Measurements from ENCODE around the gene ITGB5. TPM values are rescaled to one million over a fixed set of nuclear protein-coding genes. Genes with fewer than 3 reads are reported as not detected.

ITGB5 gene
- polyA plus RNA-seq, 2 of the 4 experiments (the other 2 are of a cell fraction): 201 to 260 TPM

DNA sequence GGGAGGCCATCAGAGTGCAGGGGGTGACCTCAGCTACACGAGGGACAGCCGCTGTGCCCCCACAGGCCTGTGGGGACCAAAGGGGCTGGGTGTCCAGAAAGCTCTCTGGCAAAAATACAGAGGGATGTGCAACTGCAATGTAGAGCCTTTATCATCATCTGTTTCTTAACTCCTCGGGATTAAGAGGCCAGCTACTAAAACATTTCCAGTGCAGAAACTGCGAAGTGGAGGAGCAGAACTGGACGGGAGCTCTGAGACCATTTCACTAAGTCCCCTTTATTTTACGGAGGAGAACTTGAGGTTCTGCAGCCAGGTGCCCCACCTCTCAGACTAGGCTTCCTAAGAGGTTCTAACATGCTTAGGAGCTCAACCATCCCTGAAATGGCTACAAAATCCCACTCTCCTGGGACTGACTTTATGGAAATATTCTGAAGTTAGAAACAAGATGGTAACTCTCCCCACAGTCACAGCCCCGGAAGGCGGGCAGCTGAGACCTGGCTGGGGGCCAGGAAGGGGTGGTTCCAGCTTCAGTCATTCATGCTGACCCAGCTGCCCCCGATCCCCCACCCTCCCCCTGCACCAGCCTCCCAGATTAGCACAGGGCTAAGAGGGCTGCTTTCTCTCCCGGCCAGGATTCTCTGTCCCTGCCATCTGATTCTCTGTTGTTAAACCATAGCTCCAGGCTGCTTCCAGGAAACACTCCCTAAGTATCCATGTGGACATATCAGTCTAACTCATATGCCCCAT is 116.7 kb downstream of the ITGB5 start:
- CTCF ChIA-PET: interaction anchor here (1.3 to 15.7 kb wide), 8 partner anchors 9 to 210 kb away, joined by 3 to 352 read pairs (median 6); no protein-coding TSS in a partner anchor
- no peak for FAIRE-seq

DNA sequence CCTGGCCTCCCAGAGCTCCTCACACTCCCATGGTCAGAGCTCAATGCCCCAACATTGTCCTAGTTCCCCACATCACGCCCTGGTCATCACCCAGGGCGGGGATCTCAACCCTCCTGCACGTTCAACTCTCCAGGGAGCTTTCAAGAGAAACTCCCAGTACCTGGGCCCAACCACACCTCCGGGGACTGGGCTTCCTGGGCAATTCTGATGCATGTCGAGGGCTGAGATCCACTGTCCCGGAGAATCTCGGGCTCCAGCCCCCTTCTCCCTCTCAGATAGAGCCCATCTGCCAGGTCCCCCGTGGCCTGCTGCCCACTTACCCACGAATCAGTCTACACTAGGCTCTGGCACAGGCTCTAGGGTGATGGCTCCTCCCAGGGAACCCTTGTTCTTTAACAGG is 117.7 kb downstream of the ITGB5 start:
- DNase-seq (ENCODE audit: low read depth in 1 of 2, low spot score in 1 of 2) (no peak), FAIRE-seq (no peak), ATAC-seq (no peak; a peak in 1 of 6 replicates)
- Histone ChIP-seq H3K27ac (peak overlapping the region; percentile 34 to 82; a peak in 5 of 6 replicates), H3K9me3 (no peaks in the 10 kb centered on the region), H3K4me2 (no peak overlapping the region), H3K4me3 (no peak overlapping the region), H3K4me1 (peaks cover 57% of the 10 kb centered on the region)
- 91% methylated on average over 9 of the region's 9 CpGs for WGBS (ENCODE audit: missing lambda C conversion rate)
- CTCF ChIA-PET: interaction anchor here (1.1 to 15.7 kb wide), 9 partner anchors 8 to 135 kb away, joined by 3 to 352 read pairs (median 5); no protein-coding TSS in a partner anchor
- POLR2A ChIA-PET: no interaction called here
- TF ChIP-seq EP300 (IDR thresholded peaks at IDR 0.05) (no peak), RNF2 (IDR thresholded peaks at IDR 0.05; ENCODE audit: borderline replicate concordance, low read depth) (no peak), TFCP2L1 (CRISPR knock-in tag; IDR thresholded peaks at IDR 0.05) (no peak)
- TF ChIP-seq, protein P1, sequence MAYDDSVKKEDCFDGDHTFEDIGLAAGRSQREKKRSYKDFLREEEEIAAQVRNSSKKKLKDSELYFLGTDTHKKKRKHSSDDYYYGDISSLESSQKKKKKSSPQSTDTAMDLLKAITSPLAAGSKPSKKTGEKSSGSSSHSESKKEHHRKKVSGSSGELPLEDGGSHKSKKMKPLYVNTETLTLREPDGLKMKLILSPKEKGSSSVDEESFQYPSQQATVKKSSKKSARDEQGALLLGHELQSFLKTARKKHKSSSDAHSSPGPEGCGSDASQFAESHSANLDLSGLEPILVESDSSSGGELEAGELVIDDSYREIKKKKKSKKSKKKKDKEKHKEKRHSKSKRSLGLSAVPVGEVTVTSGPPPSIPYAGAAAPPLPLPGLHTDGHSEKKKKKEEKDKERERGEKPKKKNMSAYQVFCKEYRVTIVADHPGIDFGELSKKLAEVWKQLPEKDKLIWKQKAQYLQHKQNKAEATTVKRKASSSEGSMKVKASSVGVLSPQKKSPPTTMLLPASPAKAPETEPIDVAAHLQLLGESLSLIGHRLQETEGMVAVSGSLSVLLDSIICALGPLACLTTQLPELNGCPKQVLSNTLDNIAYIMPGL (CRISPR knock-in tag; IDR thresholded peaks at IDR 0.05; ENCODE audit: borderline replicate concordance): no peak

More for the DNA sequence above, 116.7 kb downstream of the ITGB5 start:
- H3K4me2 ChIP-seq: no peak overlapping the region
- H3K9me3 ChIP-seq: no peaks in the 10 kb centered on the region
- 80% methylated on average over 9 of the region's 10 CpGs for WGBS (ENCODE audit: missing lambda C conversion rate)
- H3K27ac ChIP-seq: peak overlapping the region; percentile 66 to 82
- DNase-seq (ENCODE audit: low read depth in 1 of 2, low spot score in 1 of 2): no peak
- no peak overlapping the region for H3K4me3 ChIP-seq
- ATAC-seq: no peak
- peaks cover 67% of the 10 kb centered on the region for H3K4me1 ChIP-seq
- no peak for TF ChIP-seq JUN (IDR thresholded peaks at IDR 0.05)
- TF ChIP-seq HEYL (CRISPR knock-in tag; IDR thresholded peaks at IDR 0.05): no peak
- no peak for TF ChIP-seq BHLHE40 (IDR thresholded peaks at IDR 0.05; ENCODE audit: low read depth, low read length)
- no peak for TF ChIP-seq KDM5A (IDR thresholded peaks at IDR 0.05)
- TF ChIP-seq EHMT2 (IDR thresholded peaks at IDR 0.05; ENCODE audit: low read depth): no peak
- POLR2A ChIA-PET: interaction anchor here (0.9 kb wide), 1 partner anchor 116 kb away, joined by 3 read pairs; no protein-coding TSS in a partner anchor

DNA sequence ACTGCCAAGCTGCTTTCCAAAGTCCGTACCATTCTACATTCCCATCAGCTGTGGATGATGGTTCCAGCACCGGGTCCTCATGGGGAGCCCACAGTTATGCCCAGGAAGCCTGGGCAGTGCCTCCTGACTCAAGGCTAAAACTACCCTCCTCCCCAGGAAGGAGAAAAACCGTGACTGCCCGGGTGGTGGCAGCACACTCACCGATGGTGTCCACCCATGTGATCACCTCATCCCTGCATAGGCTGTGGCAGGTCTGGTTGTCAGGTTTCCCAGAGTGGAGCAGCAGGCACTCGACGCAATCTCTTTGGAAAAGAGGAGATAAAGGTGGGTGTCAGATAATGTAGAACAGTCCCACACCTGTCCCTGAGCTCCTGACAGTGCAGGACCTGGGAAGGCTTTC is 118.4 kb downstream of the ITGB5 start:
- peak; percentile 61 to 90 for DNase-seq (ENCODE audit: low read depth in 1 of 2, low spot score in 1 of 2)
- Histone ChIP-seq H3K9me3 (no peaks in the 10 kb centered on the region), H3K4me3 (no peak overlapping the region), H3K4me1 (peaks cover 50% of the 10 kb centered on the region), H3K27ac (peak overlapping the region; percentile 34 to 82; a peak in 4 of 6 replicates), H3K4me2 (no peak overlapping the region)
- ChIA-PET POLR2A (no interaction called here), CTCF (interaction anchor here (1.1 to 15.7 kb wide), 10 partner anchors 7 to 136 kb away, joined by 3 to 352 read pairs (median 5); no protein-coding TSS in a partner anchor)
- WGBS (ENCODE audit: missing lambda C conversion rate): 44% methylated on average over 7 of the region's 7 CpGs
- ATAC-seq: peak; percentile 84 to 86
- TF ChIP-seq, protein P2, sequence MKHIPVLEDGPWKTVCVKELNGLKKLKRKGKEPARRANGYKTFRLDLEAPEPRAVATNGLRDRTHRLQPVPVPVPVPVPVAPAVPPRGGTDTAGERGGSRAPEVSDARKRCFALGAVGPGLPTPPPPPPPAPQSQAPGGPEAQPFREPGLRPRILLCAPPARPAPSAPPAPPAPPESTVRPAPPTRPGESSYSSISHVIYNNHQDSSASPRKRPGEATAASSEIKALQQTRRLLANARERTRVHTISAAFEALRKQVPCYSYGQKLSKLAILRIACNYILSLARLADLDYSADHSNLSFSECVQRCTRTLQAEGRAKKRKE (CRISPR knock-in tag; IDR thresholded peaks at IDR 0.05; ENCODE audit: low read depth): no peak
- TF ChIP-seq, protein P3, sequence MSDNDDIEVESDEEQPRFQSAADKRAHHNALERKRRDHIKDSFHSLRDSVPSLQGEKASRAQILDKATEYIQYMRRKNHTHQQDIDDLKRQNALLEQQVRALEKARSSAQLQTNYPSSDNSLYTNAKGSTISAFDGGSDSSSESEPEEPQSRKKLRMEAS (IDR thresholded peaks at IDR 0.05): peak; percentile 38; the same call in 1 of the 2 replicates
- peak; percentile 45 to 61 for TF ChIP-seq RAD21 (conservative IDR thresholded peaks at IDR 0.05 in 1 of 2, IDR thresholded peaks at IDR 0.05 in 1 of 2)
- TF ChIP-seq POLR2A (IDR thresholded peaks at IDR 0.05; ENCODE audit: low read length): no peak
- 0 out of 2 replicates have a peak, but pooled peaks have one; percentile 33 for TF ChIP-seq HOXB13 (CRISPR knock-in tag; IDR thresholded peaks at IDR 0.05; ENCODE audit: low read depth)
- TF ChIP-seq, protein P4, sequence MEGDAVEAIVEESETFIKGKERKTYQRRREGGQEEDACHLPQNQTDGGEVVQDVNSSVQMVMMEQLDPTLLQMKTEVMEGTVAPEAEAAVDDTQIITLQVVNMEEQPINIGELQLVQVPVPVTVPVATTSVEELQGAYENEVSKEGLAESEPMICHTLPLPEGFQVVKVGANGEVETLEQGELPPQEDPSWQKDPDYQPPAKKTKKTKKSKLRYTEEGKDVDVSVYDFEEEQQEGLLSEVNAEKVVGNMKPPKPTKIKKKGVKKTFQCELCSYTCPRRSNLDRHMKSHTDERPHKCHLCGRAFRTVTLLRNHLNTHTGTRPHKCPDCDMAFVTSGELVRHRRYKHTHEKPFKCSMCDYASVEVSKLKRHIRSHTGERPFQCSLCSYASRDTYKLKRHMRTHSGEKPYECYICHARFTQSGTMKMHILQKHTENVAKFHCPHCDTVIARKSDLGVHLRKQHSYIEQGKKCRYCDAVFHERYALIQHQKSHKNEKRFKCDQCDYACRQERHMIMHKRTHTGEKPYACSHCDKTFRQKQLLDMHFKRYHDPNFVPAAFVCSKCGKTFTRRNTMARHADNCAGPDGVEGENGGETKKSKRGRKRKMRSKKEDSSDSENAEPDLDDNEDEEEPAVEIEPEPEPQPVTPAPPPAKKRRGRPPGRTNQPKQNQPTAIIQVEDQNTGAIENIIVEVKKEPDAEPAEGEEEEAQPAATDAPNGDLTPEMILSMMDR (IDR thresholded peaks at IDR 0.05): peak; percentile 49
- TF ChIP-seq FOSB (CRISPR knock-in tag; IDR thresholded peaks at IDR 0.05): no peak
- TF ChIP-seq POLR2AphosphoS2 (conservative IDR thresholded peaks at IDR 0.05; ENCODE audit: low read length): no peak
- TF ChIP-seq SMC3 (IDR thresholded peaks at IDR 0.05): peak; percentile 48
- TF ChIP-seq PHF8 (IDR thresholded peaks at IDR 0.05; ENCODE audit: borderline replicate concordance, low read depth): no peak
- TF ChIP-seq, protein P5, sequence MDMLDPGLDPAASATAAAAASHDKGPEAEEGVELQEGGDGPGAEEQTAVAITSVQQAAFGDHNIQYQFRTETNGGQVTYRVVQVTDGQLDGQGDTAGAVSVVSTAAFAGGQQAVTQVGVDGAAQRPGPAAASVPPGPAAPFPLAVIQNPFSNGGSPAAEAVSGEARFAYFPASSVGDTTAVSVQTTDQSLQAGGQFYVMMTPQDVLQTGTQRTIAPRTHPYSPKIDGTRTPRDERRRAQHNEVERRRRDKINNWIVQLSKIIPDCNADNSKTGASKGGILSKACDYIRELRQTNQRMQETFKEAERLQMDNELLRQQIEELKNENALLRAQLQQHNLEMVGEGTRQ (IDR thresholded peaks at IDR 0.05): 0 out of 2 replicates have a peak, but pooled peaks have one; percentile 43
- TF ChIP-seq HEYL (CRISPR knock-in tag; IDR thresholded peaks at IDR 0.05): no peak
- peak; percentile 67 for FAIRE-seq
